ENCODE data around the gene LY6G6C.
A peak's percentile ranks its signal among the peaks of the same experiment; 100 is the strongest.

LY6G6C gene

GRCh38 chr6:31740397-31741223 is 19.1 kb upstream of the LY6G6C start:
- DNase-seq = peak; percentile 37

GRCh38 chr6:31739639-31740396 is 18.3 kb upstream of the LY6G6C start, which contains the start of gene MSH5:
MSH5 (plus strand) TSS chr6:31740005; CDS start chr6:31740467, 462 bp downstream.
- peak; percentile 100 for DNase-seq

GRCh38 chr6:31737991-31738979 is 16.7 kb upstream of the LY6G6C start:
- peak; percentile 90 for DNase-seq

GRCh38 chr6:31737315-31737990 is 15.9 kb upstream of the LY6G6C start:
- peak; percentile 31 for DNase-seq

GRCh38 chr6:31736768-31737314 is 15.3 kb upstream of the LY6G6C start:
- no peak for DNase-seq

GRCh38 chr6:31736021-31736767 is 14.6 kb upstream of the LY6G6C start, which contains the start of gene CLIC1:
CLIC1 (minus strand) TSS chr6:31736530; CDS start chr6:31736300, 230 bp downstream.
- DNase-seq = peak; percentile 88

- peak; percentile 84 for DNase-seq
Observed at GRCh38 chr6:31734821-31735406, 13.4 kb upstream of the LY6G6C start.

GRCh38 chr6:31734247-31734820 is 12.8 kb upstream of the LY6G6C start:
- no peak for DNase-seq

GRCh38 chr6:31733734-31734133 is 12.2 kb upstream of the LY6G6C start:
- DNase-seq = no peak

GRCh38 chr6:31732029-31732428 is 10.5 kb upstream of the LY6G6C start:
- DNase-seq = no peak

- no peak for DNase-seq
Observed at GRCh38 chr6:31730631-31731086, 9.1 kb upstream of the LY6G6C start.

- DNase-seq = peak; percentile 67
Observed at GRCh38 chr6:31729979-31730630, 8.6 kb upstream of the LY6G6C start.

GRCh38 chr6:31729515-31729978 is 8.0 kb upstream of the LY6G6C start:
- DNase-seq = peak; percentile 81

GRCh38 chr6:31728767-31729514 is 7.4 kb upstream of the LY6G6C start, which contains the start of gene DDAH2:
DDAH2 (minus strand) TSS chr6:31729299; CDS start chr6:31729161, 138 bp downstream.
- no peak for DNase-seq

- no peak for DNase-seq
Observed at GRCh38 chr6:31727717-31728671, 6.4 kb upstream of the LY6G6C start.

GRCh38 chr6:31727034-31727716 is 5.6 kb upstream of the LY6G6C start:
- no peak for DNase-seq

Data from activated CD4-positive, alpha-beta T cell treated with anti-CD3 and anti-CD28 coated beads, Interleukin-2, amount 50 U/mL, for 16 hours (primary cell).